ENCODE results near the gene CRELD1. TPM values are rescaled to one million over a fixed set of nuclear protein-coding genes. Genes with fewer than 3 reads are reported as not detected.

CRELD1 gene
- total and polyA plus RNA-seq, 2 of the 13 experiments (the other 11 are each of a cell fraction or from before 2014, with no cell fraction given) = 27.1 to 61.9 TPM

DNA sequence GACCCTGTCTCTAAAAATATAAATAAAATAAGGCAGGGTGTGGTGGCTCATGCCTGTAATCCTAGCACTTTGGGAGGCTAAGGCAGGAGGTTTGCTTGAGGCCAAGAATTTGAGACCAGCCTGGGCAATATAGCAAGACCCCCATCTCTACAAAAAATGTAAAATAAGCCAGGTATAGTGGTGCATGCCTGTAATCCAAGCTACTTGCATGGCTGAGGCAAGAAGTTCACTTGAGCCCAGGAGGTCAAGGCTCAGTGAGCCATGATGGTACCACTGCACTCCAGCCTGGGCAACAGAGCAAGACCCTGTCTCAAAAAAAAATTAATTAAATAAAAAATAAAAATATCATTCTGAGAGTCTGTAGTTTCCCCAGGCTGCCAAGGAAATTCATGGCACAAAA, 47.3 kb upstream of the CRELD1 start:
- Histone ChIP-seq H3K9ac (ENCODE audit: insufficient read depth, low read depth, low read length) (no peak overlapping the region), H4K20me1 (ENCODE audit: insufficient read depth, low read length) (no peaks in the 10 kb centered on the region), H3K4me3 (replicated peaks in 1 of 3; ENCODE audit: insufficient read depth in 1 of 3, low read depth in 2 of 3, low read length in 3 of 3) (no peak overlapping the region), H3K27ac (ENCODE audit: extremely low read length, insufficient read depth, low read length) (no peak overlapping the region), H3K9me3 (ENCODE audit: low read length) (no peaks in the 10 kb centered on the region), H3K27me3 (ENCODE audit: control insufficient read depth in 1 of 2, insufficient read depth in 2 of 2, low read length in 2 of 2) (no peaks in the 10 kb centered on the region; a peak in 1 of 5 replicates), H2AFZ (ENCODE audit: low read length) (no peak overlapping the region), H3K36me3 (replicated peaks in 1 of 2; ENCODE audit: control insufficient read depth in 1 of 2, insufficient read depth in 2 of 2, low read length in 2 of 2) (no peaks in the 10 kb centered on the region), H3K79me2 (ENCODE audit: insufficient read depth, low read length) (peaks cover 9% of the 10 kb centered on the region), H3K4me1 (ENCODE audit: insufficient read depth, low read length) (peaks cover 35% of the 10 kb centered on the region), H3K4me2 (ENCODE audit: low read depth, low read length) (no peak overlapping the region)
- DNase-seq (ENCODE audit: low spot score) = no peak
- no peak for TF ChIP-seq PTBP1 (IDR thresholded peaks at IDR 0.05; ENCODE audit: low read depth, low read length, poor library complexity, severe bottlenecking)
- TF ChIP-seq, protein P1, sequence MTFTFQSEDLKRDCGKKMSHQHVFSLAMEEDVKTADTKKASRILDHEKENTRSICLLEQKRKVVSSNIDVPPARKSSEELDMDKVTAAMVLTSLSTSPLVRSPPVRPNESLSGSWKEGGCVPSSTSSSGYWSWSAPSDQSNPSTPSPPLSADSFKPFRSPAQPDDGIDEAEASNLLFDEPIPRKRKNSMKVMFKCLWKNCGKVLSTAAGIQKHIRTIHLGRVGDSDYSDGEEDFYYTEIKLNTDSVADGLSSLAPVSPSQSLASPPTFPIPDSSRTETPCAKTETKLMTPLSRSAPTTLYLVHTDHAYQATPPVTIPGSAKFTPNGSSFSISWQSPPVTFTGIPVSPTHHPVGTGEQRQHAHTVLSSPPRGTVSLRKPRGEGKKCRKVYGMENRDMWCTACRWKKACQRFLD (CRISPR knock-in tag; IDR thresholded peaks at IDR 0.05; ENCODE audit: borderline replicate concordance) = no peak
- TF ChIP-seq SP1 (IDR thresholded peaks at IDR 0.05) = no peak
- TF ChIP-seq SP1 (CRISPR knock-in tag; IDR thresholded peaks at IDR 0.05) = no peak
- no peak for TF ChIP-seq ZMAT3 (CRISPR knock-in tag; conservative IDR thresholded peaks at IDR 0.05)
- TF ChIP-seq, protein P2, sequence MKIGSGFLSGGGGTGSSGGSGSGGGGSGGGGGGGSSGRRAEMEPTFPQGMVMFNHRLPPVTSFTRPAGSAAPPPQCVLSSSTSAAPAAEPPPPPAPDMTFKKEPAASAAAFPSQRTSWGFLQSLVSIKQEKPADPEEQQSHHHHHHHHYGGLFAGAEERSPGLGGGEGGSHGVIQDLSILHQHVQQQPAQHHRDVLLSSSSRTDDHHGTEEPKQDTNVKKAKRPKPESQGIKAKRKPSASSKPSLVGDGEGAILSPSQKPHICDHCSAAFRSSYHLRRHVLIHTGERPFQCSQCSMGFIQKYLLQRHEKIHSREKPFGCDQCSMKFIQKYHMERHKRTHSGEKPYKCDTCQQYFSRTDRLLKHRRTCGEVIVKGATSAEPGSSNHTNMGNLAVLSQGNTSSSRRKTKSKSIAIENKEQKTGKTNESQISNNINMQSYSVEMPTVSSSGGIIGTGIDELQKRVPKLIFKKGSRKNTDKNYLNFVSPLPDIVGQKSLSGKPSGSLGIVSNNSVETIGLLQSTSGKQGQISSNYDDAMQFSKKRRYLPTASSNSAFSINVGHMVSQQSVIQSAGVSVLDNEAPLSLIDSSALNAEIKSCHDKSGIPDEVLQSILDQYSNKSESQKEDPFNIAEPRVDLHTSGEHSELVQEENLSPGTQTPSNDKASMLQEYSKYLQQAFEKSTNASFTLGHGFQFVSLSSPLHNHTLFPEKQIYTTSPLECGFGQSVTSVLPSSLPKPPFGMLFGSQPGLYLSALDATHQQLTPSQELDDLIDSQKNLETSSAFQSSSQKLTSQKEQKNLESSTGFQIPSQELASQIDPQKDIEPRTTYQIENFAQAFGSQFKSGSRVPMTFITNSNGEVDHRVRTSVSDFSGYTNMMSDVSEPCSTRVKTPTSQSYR (CRISPR knock-in tag; IDR thresholded peaks at IDR 0.05; ENCODE audit: borderline replicate concordance) = no peak
- no TSS peak for BruUV-seq (replicated peaks)
- ATAC-seq = no peak
- ChIA-PET CTCF (ENCODE audit: low intra/inter-chr PET ratio, low total read pairs) (no interaction called here), POLR2A (interaction anchor here (1.0 to 1.2 kb wide), 2 partner anchors 12 to 22 kb away, joined by 3 to 4 read pairs; no protein-coding TSS in a partner anchor)
- no peak for FAIRE-seq
- in situ Hi-C loops (cut with HindIII; ENCODE audit: extremely low pct_ligation_motif_present, low pct_unique_long_range_greater_than_20kb) (no loop called here), intact Hi-C loops (cut with micrococcal nuclease; ENCODE audit: unreplicated experiment) (no loop called here)
